Stomach smooth muscle (tissue), 2 donors: ENCODE measurements around the gene DCAF4.

ENCODE experiments used
- H3K27ac ChIP-seq: one replicate; pipeline ENCODE4 v1.7.0; 2013; ENCODE audit warnings: mild to moderate bottlenecking, low read length, inconsistent platforms
- H3K27me3 ChIP-seq, 2 donors: one replicate each; pipeline ENCODE4 v1.7.0; 2013; ENCODE audit warnings: low read length in 2 of 2; ENCODE audit not compliant: insufficient read depth in 2 of 2, control insufficient read depth in 1 of 2
- H3K36me3 ChIP-seq, 2 donors: one replicate each; pipeline ENCODE4 v1.7.0; 2013; ENCODE audit warnings: low read length in 2 of 2; ENCODE audit not compliant: control insufficient read depth in 2 of 2, insufficient read depth in 2 of 2
- H3K4me1 ChIP-seq: one replicate; pipeline ENCODE4 v1.7.0; 2013; ENCODE audit warnings: low read length; ENCODE audit not compliant: control insufficient read depth, insufficient read depth
- H3K4me3 ChIP-seq, 2 donors: one replicate each; pipeline ENCODE4 v1.7.0; 2013; ENCODE audit warnings: low read length in 2 of 2
- H3K9ac ChIP-seq, 2 donors: one replicate each; pipeline ENCODE4 v1.7.0; 2013; ENCODE audit warnings: low read length in 2 of 2, mild to moderate bottlenecking in 1 of 2
- H3K9me3 ChIP-seq, 2 donors: one replicate each; pipeline ENCODE4 v1.7.0; 2013; ENCODE audit warnings: low read length in 2 of 2; ENCODE audit not compliant: control insufficient read depth in 2 of 2
- donor health status: healthy.
- donor health status: Pancreatic carcinoma.

Gene DCAF4

GRCh38 chr14:72909163-72909562, 17.1 kb upstream of the DCAF4 start:
- Histone ChIP-seq H3K4me3 (no peak overlapping the region), H3K4me1 (no peaks in the 10 kb centered on the region), H3K27ac (no peak overlapping the region)

DNA sequence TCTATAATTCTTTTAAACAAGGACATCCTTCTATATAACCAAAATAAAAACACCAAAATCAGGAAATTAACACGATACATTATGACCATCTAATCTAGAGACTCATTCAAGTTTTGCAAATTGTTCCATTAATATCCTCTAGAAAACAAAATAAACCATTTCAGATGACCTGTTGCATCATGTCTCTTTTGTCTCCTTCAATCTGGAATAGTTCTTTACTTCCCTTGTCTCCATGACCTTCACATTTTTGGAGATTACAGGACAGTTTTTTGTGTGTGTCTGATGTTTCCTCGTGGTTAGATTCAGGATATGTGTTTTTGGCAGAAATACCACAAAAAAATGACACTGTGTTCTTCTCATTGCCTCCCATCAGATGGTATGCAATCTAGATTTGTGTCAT, 12.5 kb upstream of the DCAF4 start:
- no peak overlapping the region for H3K4me3 ChIP-seq
- H3K36me3 ChIP-seq: no peaks in the 10 kb centered on the region
- no peak overlapping the region for H3K27ac ChIP-seq
- H3K9me3 ChIP-seq: no peaks in the 10 kb centered on the region
- no peak overlapping the region for H3K9ac ChIP-seq
- H3K27me3 ChIP-seq: no peaks in the 10 kb centered on the region
- H3K4me1 ChIP-seq: peaks cover 15% of the 10 kb centered on the region

More at GRCh38 chr14:72909163-72909562, 17.1 kb upstream of the DCAF4 start:
- Histone ChIP-seq H3K9me3 (no peaks in the 10 kb centered on the region), H3K27me3 (peaks cover 0 to 2% of the 10 kb centered on the region in 2 donors), H3K36me3 (no peaks in the 10 kb centered on the region), H3K9ac (no peak overlapping the region)

GRCh38 chr14:72916174-72916573, 10.1 kb upstream of the DCAF4 start:
- Histone ChIP-seq H3K4me3 (no peak overlapping the region), H3K27me3 (no peaks in the 10 kb centered on the region), H3K9ac (no peak overlapping the region), H3K27ac (no peak overlapping the region), H3K4me1 (peaks cover 15% of the 10 kb centered on the region), H3K36me3 (no peaks in the 10 kb centered on the region), H3K9me3 (no peaks in the 10 kb centered on the region)

GRCh38 chr14:72917094-72917802, 9.0 kb upstream of the DCAF4 start:
- Histone ChIP-seq H3K4me1 (peaks cover 15% of the 10 kb centered on the region), H3K9me3 (no peaks in the 10 kb centered on the region), H3K27ac (no peak overlapping the region), H3K4me3 (no peak overlapping the region), H3K36me3 (no peaks in the 10 kb centered on the region), H3K27me3 (no peaks in the 10 kb centered on the region), H3K9ac (no peak overlapping the region)

GRCh38 chr14:72920008-72920407, 6.3 kb upstream of the DCAF4 start:
- H3K27ac ChIP-seq: no peak overlapping the region
- H3K4me3 ChIP-seq: no peak overlapping the region
- H3K27me3 ChIP-seq: no peaks in the 10 kb centered on the region
- H3K9me3 ChIP-seq: no peaks in the 10 kb centered on the region
- H3K4me1 ChIP-seq: peaks cover 15% of the 10 kb centered on the region
- no peaks in the 10 kb centered on the region for H3K36me3 ChIP-seq
- no peak overlapping the region for H3K9ac ChIP-seq

DNA sequence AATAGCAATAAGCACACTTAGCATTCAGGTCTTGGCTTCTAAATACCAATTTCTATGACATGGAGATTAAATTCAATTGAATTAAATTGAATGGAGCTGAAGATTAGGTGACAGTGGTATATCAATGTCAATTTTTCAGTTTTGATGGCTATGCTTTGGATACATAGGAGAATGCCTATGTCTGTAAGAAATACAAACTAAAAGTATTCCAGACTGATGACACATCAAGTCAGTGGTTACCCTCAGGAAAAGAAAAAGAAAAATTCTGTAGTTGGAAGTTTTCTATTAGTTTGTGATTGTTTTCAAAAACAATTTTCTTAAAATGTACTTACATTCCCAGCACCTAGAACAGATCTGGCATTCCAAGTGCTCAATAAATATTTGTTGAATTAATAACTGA, 4.9 kb upstream of the DCAF4 start:
- H3K36me3 ChIP-seq: no peaks in the 10 kb centered on the region
- H3K9me3 ChIP-seq: no peaks in the 10 kb centered on the region
- H3K9ac ChIP-seq: no peak overlapping the region
- no peak overlapping the region for H3K27ac ChIP-seq
- H3K4me3 ChIP-seq: no peak overlapping the region
- peaks cover 17% of the 10 kb centered on the region for H3K4me1 ChIP-seq
- H3K27me3 ChIP-seq: no peaks in the 10 kb centered on the region

- H3K9me3 ChIP-seq: no peaks in the 10 kb centered on the region
- no peak overlapping the region for H3K27ac ChIP-seq
- H3K4me3 ChIP-seq: no peak overlapping the region
- H3K27me3 ChIP-seq: no peaks in the 10 kb centered on the region
- H3K4me1 ChIP-seq: peaks cover 13% of the 10 kb centered on the region
- no peaks in the 10 kb centered on the region for H3K36me3 ChIP-seq
- H3K9ac ChIP-seq: no peak overlapping the region
These were observed 1.9 kb upstream of the DCAF4 start for GRCh38 chr14:72924337-72924736.

GRCh38 chr14:72925171-72925759, 999 bp upstream of the DCAF4 start:
- Histone ChIP-seq H3K36me3 (no peaks in the 10 kb centered on the region), H3K4me1 (peaks cover 13% of the 10 kb centered on the region), H3K27me3 (no peaks in the 10 kb centered on the region), H3K4me3 (peak overlapping the region; percentile 90 to 93), H3K27ac (no peak overlapping the region), H3K9ac (peak overlapping the region; percentile 54 to 71), H3K9me3 (no peaks in the 10 kb centered on the region)

GRCh38 chr14:72925815-72926291, 411 bp upstream of the DCAF4 start:
- H3K9me3 ChIP-seq: no peaks in the 10 kb centered on the region
- peak overlapping the region; percentile 41 for H3K27ac ChIP-seq
- peak overlapping the region; percentile 54 to 71 for H3K9ac ChIP-seq

DNA sequence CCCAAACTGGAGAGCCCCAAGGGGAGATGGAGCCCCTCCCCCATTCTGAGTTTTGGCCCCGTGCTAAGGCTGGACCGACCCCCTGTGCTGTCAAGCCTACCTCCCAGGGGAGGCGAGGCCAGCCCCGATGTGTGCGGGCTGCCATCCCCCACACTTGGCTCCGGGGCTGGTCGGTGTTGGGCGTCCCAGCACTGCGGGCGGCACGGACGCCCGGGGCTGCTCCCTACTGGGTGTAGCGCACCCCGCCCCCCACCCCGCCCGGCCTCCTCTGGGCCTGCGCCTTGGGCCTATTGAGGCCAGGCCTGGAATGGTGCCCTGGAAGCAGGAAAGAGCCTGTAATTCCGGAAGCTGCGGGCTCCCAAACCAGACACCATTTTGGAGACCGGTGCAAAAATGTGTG, 2.6 kb downstream of the DCAF4 start:
- Histone ChIP-seq H3K4me3 (no peak overlapping the region), H3K4me1 (peaks cover 13% of the 10 kb centered on the region), H3K27ac (no peak overlapping the region), H3K9ac (no peak overlapping the region), H3K9me3 (no peaks in the 10 kb centered on the region), H3K27me3 (no peaks in the 10 kb centered on the region), H3K36me3 (no peaks in the 10 kb centered on the region)

More at GRCh38 chr14:72925815-72926291, 411 bp upstream of the DCAF4 start:
- peaks cover 13% of the 10 kb centered on the region for H3K4me1 ChIP-seq
- H3K27me3 ChIP-seq: no peaks in the 10 kb centered on the region
- H3K36me3 ChIP-seq: no peaks in the 10 kb centered on the region
- peak overlapping the region; percentile 90 to 93 for H3K4me3 ChIP-seq
